Measurements from ENCODE around the gene CNOT2.
A peak's percentile ranks its signal among the peaks of the same experiment; 100 is the strongest.

The CNOT2 gene

GRCh38 chr12:70242695-70243509 is at the start of gene CNOT2:
Gene CNOT2 (plus strand): TSS chr12:70243433. CDS start chr12:70278227, 34,794 bp downstream.
- peak; percentile 80 to 88 (median 81) for DNase-seq (ENCODE audit: low read depth in 3 of 3)

- no peak for DNase-seq (ENCODE audit: low read depth in 3 of 3)
Measured at GRCh38 chr12:70194076-70194475, 49.2 kb upstream of the CNOT2 start.

- no peak for DNase-seq (ENCODE audit: low read depth in 3 of 3)
Measured at GRCh38 chr12:70196811-70197281, 46.4 kb upstream of the CNOT2 start.

DNA sequence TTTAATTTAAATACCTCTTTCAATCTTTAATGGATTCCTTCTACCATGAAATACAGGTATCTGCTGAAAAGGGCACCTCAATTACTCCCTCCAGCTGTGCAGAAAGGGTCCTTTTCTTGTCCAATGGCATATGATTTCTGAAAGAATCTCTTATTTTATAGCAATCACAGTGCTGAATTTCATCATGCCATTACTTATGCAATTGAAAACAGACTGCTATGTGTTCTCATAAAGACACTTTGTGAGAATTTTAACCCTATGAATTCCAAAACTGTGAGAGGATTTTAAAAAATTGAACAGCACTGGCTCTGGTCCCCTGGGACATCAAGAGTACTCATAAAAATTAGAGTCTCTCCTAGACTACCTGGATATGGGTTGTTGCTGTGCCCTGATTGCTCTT is 45.9 kb upstream of the CNOT2 start:
- DNase-seq (ENCODE audit: low read depth in 3 of 3): no peak

GRCh38 chr12:70213707-70214106 is 29.5 kb upstream of the CNOT2 start:
- DNase-seq (ENCODE audit: low read depth in 3 of 3): no peak

GRCh38 chr12:70214972-70215617 is 28.1 kb upstream of the CNOT2 start:
- no peak for DNase-seq (ENCODE audit: low read depth in 3 of 3)

GRCh38 chr12:70217416-70217815 is 25.8 kb upstream of the CNOT2 start:
- DNase-seq (ENCODE audit: low read depth in 3 of 3): no peak

- DNase-seq (ENCODE audit: low read depth in 3 of 3): no peak
Measured at GRCh38 chr12:70221626-70222025, 21.6 kb upstream of the CNOT2 start.

DNA sequence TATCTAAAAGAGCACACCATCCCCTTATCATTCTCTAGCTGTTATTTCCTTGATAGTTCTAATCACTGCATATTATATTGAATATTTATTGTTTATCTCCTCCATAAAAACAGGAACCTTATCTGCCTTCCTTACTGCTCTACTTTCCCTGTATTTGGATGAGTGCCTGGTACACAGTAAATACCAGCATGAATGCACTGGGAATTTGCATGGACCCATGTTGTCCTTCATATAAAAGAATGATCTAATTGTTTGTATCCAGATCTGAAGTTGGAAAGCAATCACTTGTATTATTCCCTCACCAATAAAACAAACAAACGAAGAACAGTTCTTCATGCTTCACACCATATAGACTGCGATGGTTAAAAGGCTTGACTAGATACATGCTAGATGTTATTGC is 15.3 kb upstream of the CNOT2 start:
- DNase-seq (ENCODE audit: low read depth in 3 of 3): no peak

DNA sequence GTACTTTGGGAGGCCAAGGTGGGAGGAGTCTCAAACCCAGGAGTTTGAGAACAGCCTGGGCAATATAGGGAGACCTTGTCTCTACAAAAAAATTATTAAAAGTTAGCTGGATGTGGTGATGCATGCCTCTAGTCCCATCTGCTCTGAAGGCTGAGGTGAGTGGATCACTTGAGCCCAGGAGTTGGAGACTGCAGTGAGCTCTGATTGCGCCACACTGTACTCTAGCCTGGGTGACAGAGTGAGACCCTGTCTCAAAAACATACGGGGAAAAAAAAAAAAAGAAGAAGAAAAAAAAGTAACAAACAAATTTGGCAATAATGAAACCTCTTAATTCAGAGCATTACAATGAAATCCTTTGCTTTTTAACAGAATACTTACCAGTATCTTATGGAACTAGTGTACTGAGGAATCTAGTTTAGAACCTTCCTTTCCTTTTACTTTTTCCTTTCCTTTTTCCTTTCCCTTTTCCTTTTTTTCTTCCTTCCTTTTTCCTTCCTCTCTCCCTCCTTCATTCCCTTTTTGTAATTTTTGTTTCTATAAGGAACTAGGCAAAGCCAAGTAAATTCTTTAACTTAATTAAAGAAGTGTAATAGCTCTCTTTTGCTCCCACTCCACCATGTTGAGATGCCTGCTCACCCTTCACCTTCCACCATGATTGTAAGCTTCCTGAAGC is 12.2 kb upstream of the CNOT2 start:
- no peak for DNase-seq (ENCODE audit: low read depth in 3 of 3)

GRCh38 chr12:70236990-70237389 is 6.2 kb upstream of the CNOT2 start:
- DNase-seq (ENCODE audit: low read depth in 3 of 3): no peak

DNA sequence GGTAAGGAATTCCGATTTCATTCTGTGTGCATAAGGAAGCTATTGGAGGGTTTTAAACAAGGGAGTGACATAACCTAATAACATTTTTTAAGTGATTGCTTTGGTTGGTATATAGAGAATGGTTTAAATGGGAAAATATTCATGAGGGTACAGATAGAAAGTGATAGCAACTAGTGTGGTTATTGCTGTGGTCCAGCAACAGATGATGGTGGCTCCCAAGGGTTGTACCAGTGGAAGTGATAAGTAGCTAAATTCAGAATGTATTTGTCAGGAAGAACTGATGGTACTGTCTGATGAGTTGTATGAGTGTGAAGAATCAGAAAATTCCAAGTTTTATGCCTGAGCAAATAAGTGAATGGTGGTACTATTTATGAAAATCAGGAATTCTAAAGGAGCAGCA is 2.6 kb upstream of the CNOT2 start:
- DNase-seq (ENCODE audit: low read depth in 3 of 3): no peak

- DNase-seq (ENCODE audit: low read depth in 3 of 3): no peak
Measured at GRCh38 chr12:70241845-70242244, 1.4 kb upstream of the CNOT2 start.

DNA sequence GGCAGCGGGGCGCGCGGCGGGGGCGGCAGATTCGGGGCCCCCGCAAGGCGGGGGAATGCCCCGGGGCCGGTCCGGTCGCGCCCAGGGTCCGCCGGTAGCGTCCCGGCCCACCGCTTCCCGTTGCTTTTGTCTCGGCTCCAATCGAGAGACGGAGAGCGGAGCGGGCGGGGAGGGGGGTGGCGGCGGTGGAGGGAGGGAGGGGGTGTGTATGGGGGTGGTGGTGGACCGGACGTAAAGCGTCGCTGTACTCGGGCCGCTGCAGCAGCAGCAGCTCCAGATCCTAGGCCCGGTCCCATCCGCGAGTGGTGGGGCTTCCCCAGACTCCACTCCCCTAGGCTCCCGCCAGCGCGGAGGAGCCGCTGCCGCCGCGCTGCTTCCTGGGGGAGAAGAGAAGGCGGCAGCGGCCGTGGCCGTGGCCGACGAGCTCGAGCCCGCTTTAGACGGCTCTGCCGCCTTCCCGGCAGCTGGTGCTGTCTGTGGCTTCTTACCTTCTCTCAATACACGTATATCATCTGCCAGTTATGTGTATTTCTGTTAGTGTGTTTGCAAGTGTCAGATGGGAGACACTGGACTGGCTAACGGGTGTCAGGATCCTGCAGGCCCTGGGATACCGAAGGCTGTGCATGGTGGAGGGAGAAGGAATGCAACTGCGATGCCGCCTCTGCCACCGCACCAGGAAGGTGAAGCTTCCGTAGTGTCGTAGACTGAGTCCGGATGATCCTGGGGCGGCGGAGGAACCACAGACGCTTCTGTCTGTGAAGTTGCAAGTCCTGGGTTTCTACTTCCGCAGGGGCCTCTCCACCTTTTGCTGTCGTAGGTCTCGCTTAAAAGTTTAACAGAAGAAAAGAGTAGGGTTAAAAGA is 508 bp downstream of the CNOT2 start:
- DNase-seq (ENCODE audit: low read depth in 3 of 3): peak; percentile 23 to 63 (median 36)

DNA sequence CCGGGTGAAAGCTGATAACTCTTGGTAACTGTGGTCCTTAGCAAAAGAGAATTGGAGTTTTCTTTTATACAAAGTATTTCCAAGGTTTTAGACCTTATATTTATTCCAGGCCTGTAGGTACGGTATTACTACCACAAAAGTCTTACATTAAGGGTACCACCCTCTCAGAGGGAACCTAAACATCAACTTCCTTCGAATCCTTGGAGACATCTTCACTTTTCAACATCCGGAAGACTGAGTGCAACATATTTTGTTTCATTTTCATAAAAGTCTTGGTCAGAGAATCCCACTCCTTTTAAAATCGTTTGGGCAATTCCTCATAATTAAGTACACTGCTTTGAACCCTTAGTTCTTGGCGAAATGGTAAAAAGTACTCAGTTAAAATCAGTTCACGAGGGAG is 1.2 kb downstream of the CNOT2 start:
- DNase-seq (ENCODE audit: low read depth in 3 of 3): no peak

- DNase-seq (ENCODE audit: low read depth in 3 of 3): no peak
Measured at GRCh38 chr12:70245458-70245857, 2.2 kb downstream of the CNOT2 start.

DNA sequence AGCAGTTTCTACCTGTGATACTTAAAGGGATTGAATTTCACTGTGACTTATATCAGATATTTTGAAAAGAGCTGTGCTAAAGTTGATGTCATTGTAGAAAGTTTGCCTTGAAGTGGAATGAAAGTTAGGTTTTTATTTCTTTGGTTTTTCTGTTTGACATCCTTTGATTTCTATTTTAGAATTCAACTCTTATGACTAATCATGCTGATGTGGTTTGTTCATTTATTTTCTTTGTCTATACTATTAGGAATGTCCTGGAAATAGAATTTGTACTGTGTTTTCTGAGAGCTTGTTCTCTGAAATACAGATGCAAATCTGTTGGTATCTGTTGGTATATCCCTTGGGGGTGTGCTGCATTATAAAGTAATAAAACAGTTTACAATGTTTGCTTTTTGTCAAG is 3.3 kb downstream of the CNOT2 start:
- no peak for DNase-seq (ENCODE audit: low read depth in 3 of 3)

GRCh38 chr12:70247653-70248199 is 4.5 kb downstream of the CNOT2 start:
- no peak for DNase-seq (ENCODE audit: low read depth in 3 of 3)

GRCh38 chr12:70248876-70249275 is 5.6 kb downstream of the CNOT2 start:
- DNase-seq (ENCODE audit: low read depth in 3 of 3): no peak

GRCh38 chr12:70249903-70250302 is 6.7 kb downstream of the CNOT2 start:
- DNase-seq (ENCODE audit: low read depth in 3 of 3): no peak

GRCh38 chr12:70251226-70251625 is 8.0 kb downstream of the CNOT2 start:
- no peak for DNase-seq (ENCODE audit: low read depth in 3 of 3)

All from stimulated activated CD4-positive, alpha-beta T cell treated with anti-CD3 and anti-CD28 coated beads, TNF-alpha, amount 100 ng/mL, for 24 hours (primary cell).